IPS DF 6.9 (cell line): Measurements from ENCODE around the gene RNASE4.
"Not testable (repeated sequence)": the region's sequence is repeated elsewhere in the genome, so short reads cannot be mapped to it uniquely, and the experiment has no call there.

Source experiments
- DNase-seq: peaks from one replicate; pipeline ENCODE4 v3.0.0-alpha.2; 2013; ENCODE audit warnings: low read depth, low spot score
- H3K27ac ChIP-seq: one replicate; pipeline ENCODE4 v1.5.1; 2013; ENCODE audit warnings: low read length, control low read depth
- H3K27me3 ChIP-seq: 2 replicates; pipeline ENCODE4 v1.6.1; 2013; ENCODE audit warnings: mild to moderate bottlenecking, low read length; ENCODE audit not compliant: control insufficient read depth, insufficient read depth
- H3K36me3 ChIP-seq: 2 replicates; pipeline ENCODE4 v1.6.1; 2013; ENCODE audit warnings: low read length; ENCODE audit not compliant: control insufficient read depth, insufficient read depth
- H3K4me1 ChIP-seq: 2 replicates; pipeline ENCODE4 v1.6.1; 2013; ENCODE audit warnings: low read length; ENCODE audit not compliant: control insufficient read depth, insufficient read depth
- H3K4me3 ChIP-seq: 2 replicates; pipeline ENCODE4 v1.5.1; 2013; ENCODE audit warnings: mild to moderate bottlenecking, low read length
- H3K9me3 ChIP-seq: 2 replicates; pipeline ENCODE4 v1.6.1; 2013; ENCODE audit warnings: low read length, inconsistent platforms; ENCODE audit not compliant: control insufficient read depth, insufficient read depth
- WGBS: extraction: QIAGEN DNeasy Blood & Tissue Kit; methylation state at CpG from one replicate; pipeline ENCODE4 v1.1.7; 2013; ENCODE audit warnings: mixed read lengths, missing lambda C conversion rate; ENCODE audit not compliant: insufficient read length, insufficient coverage; 5-methylcytosine and 5-hydroxymethylcytosine counted together

The RNASE4 gene

DNA sequence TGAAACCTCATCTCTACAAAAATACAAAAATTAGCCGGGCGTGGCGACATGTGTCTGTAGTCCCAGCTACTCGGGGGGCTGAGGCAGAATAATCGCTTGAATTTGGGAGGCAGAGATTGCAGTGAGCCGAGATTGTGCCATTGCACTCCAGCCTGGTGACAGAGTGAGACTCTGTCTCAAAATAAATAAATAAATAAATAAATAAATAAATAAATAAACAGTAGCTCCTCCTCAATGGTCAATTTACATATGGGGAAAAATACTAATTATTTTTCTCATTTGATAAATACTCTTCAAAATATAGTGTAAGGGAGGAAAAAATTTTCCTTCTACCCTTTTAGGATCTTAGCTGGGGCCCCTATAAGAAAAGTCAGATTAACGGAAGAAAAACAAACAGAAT is 53.9 kb downstream of the RNASE4 start:
- not testable (repeated sequence) for H3K27ac ChIP-seq, DNase-seq, H3K4me1 ChIP-seq, H3K36me3 ChIP-seq, H3K9me3 ChIP-seq, H3K4me3 ChIP-seq, H3K27me3 ChIP-seq
- no CpG with 5 or more reads among the region's 7 CpGs for WGBS

GRCh38 chr14:20742132-20742531 is 57.8 kb downstream of the RNASE4 start:
- Histone ChIP-seq H3K27me3 (no peaks in the 10 kb centered on the region), H3K9me3 (no peaks in the 10 kb centered on the region), H3K36me3 (no peaks in the 10 kb centered on the region), H3K4me1 (no peaks in the 10 kb centered on the region), H3K27ac (no peak overlapping the region), H3K4me3 (no peak overlapping the region)
- DNase-seq: no peak
- no CpG with 5 or more reads among the region's 4 CpGs for WGBS

- no peak for DNase-seq
- Histone ChIP-seq H3K4me3 (no peak overlapping the region), H3K27ac (no peak overlapping the region), H3K4me1 (no peaks in the 10 kb centered on the region), H3K36me3 (no peaks in the 10 kb centered on the region), H3K9me3 (no peaks in the 10 kb centered on the region), H3K27me3 (no peaks in the 10 kb centered on the region)
- WGBS: no CpG with 5 or more reads among the region's 2 CpGs
Measured at GRCh38 chr14:20743556-20743955, 59.2 kb downstream of the RNASE4 start.

DNA sequence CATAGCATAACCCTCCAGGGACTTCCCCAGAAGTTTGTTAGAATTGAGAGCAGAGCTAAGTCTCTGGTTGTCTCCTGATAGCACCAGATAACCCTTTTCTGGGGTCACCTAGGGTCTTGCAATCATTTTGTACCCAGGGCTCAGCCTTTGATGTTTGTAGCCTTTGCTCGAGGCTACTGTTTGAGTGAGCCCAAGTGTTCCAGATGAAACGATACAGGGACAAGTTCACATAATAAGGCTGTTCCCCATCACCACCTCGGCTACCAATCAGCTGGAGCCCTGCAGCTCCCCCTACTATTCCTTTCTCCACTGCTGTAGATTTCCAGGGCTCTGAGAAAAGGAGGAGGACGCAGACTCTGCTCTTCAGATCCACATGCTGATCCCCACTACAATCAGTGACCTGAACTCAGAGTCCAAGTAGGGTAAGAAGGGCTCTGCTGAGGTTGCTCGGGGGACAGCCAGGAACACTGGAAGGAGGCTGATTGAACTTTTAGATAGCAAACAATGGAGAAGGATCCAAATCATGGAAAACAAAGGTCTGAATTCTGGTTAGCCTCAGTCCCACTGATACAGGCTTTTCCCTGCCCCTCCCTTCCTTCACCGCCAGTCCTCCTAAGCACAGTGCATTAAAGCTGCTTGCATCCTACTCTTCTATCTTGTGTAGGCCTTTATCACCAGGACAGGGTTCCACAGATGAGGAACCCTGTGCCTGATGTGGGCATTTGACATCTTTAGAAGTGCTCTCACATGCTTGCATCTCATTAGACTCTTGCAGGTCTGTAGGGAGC is 61.4 kb downstream of the RNASE4 start, which contains the start of gene EDDM3A:
Gene EDDM3A (plus strand): TSS at position 317 of the 788 bp plus-strand sequence. CDS start 1,694 bp downstream, outside the sequence.
- H3K4me1 ChIP-seq: no peaks in the 10 kb centered on the region
- DNase-seq: no peak
- WGBS: no CpG with 5 or more reads among the region's 6 CpGs
- H3K27me3 ChIP-seq: no peaks in the 10 kb centered on the region
- no peaks in the 10 kb centered on the region for H3K36me3 ChIP-seq
- no peak within 1 kb of the TSS for H3K4me3 ChIP-seq
- no peaks in the 10 kb centered on the region for H3K9me3 ChIP-seq
- no peak within 1 kb of the TSS for H3K27ac ChIP-seq

DNA sequence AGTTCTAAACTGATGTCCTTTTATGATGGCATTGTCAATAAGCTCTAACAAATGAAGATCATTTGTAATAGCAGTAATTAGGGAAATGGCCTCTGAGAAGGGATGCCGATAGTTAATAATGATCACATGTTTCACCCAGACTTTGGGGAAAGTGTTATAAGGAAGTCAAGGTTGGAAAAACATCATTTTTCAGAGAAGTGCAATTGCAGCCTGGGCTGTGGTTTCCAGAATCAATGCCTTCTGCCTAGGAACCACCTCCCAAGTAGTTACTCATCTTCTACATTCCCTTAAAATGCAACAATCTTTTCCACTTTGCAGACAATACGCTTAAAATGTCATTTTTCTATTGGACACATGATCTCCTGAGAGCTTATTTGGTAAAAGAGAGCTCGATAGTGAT is 62.2 kb downstream of the RNASE4 start:
- DNase-seq: no peak
- Histone ChIP-seq H3K4me1 (no peaks in the 10 kb centered on the region), H3K36me3 (no peaks in the 10 kb centered on the region), H3K9me3 (no peaks in the 10 kb centered on the region), H3K4me3 (no peak overlapping the region), H3K27ac (no peak overlapping the region), H3K27me3 (no peaks in the 10 kb centered on the region)
- WGBS: no CpG with 5 or more reads among the region's 3 CpGs

- no peak for DNase-seq
- H3K4me3 ChIP-seq: no peak overlapping the region
- no peaks in the 10 kb centered on the region for H3K27me3 ChIP-seq
- no peaks in the 10 kb centered on the region for H3K4me1 ChIP-seq
- no peak overlapping the region for H3K27ac ChIP-seq
- WGBS: 100% methylated on average over 1 of the region's 2 CpGs
- H3K9me3 ChIP-seq: peaks cover 2% of the 10 kb centered on the region; the same call in 1 of the 2 replicates
- H3K36me3 ChIP-seq: no peaks in the 10 kb centered on the region
Measured at GRCh38 chr14:20748439-20748838, 64.1 kb downstream of the RNASE4 start.

DNA sequence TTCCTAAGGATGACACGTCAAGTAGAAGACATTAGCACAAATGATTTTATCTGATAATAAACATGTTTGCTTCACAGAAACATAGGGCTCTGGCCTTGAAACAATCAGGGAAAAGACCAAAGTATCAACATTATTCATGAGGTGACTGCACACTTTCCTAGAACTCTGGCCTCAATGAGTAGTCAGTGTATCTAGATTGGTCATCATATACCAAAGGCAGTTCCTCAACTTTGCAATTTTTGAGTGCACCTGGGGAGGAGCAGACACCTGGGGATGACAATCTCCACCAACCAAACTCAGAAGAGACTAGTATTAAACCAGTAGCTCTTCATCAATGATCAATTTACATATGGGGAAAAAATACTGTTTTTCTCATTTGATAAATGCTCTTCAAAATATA is 65.8 kb downstream of the RNASE4 start:
- no peak for DNase-seq
- no peaks in the 10 kb centered on the region for H3K27me3 ChIP-seq
- no peaks in the 10 kb centered on the region for H3K36me3 ChIP-seq
- H3K4me1 ChIP-seq: no peaks in the 10 kb centered on the region
- no CpG with 5 or more reads among the region's 1 CpG for WGBS
- H3K4me3 ChIP-seq: no peak overlapping the region
- no peak overlapping the region for H3K27ac ChIP-seq
- H3K9me3 ChIP-seq: peaks cover 2% of the 10 kb centered on the region; the same call in 1 of the 2 replicates
